Right lobe of liver (tissue), 4 donors: ENCODE results near the gene APOBEC4.

ENCODE experiments used
- POLR2A ChIP-seq: fragments of 450-650 bp; IDR thresholded peaks from one replicate; pipeline ENCODE4 v1.6.1; 2017; ENCODE audit warnings: antibody characterized with exemption, mild to moderate bottlenecking
- TF ChIP-seq, protein P1 (sequence below), 4 donors: fragments of 200-600 bp in 3 of 4; fragments of 450-650 bp in 1 of 4; IDR thresholded peaks; one replicate each; pipeline versions ENCODE4 v1.5.1 to v1.8.0; 2016 to 2022; ENCODE audit warnings: antibody characterized with exemption in 4 of 4, mild to moderate bottlenecking in 2 of 4
- donor health status: DM: no; HTN: no; CAD: no.
- donor health status: DM: no; HTN: no; CAD: no.
- donor health status: DM: no; HTN: yes; CAD: no.

DNA sequence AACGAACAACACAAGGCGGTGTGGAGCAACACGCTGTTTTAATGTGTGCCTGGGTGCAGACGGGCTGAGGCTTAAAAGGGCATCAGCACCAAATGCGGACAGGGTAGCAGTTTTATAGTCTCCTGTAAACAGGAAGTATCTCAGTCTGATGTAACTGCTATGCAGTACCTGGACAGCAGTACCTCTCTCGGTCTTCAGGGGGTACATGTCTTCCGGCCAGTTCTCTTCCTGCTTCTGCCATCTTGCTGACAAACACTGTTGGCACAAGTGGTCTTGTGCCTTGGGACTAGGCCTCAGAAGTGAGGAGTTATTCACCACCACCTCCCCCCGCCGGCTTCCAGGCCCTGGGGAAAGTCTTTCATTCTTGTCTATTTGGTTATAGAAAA, 49.7 kb upstream of the APOBEC4 start:
- TF ChIP-seq POLR2A = no peak
- TF ChIP-seq, protein P1, sequence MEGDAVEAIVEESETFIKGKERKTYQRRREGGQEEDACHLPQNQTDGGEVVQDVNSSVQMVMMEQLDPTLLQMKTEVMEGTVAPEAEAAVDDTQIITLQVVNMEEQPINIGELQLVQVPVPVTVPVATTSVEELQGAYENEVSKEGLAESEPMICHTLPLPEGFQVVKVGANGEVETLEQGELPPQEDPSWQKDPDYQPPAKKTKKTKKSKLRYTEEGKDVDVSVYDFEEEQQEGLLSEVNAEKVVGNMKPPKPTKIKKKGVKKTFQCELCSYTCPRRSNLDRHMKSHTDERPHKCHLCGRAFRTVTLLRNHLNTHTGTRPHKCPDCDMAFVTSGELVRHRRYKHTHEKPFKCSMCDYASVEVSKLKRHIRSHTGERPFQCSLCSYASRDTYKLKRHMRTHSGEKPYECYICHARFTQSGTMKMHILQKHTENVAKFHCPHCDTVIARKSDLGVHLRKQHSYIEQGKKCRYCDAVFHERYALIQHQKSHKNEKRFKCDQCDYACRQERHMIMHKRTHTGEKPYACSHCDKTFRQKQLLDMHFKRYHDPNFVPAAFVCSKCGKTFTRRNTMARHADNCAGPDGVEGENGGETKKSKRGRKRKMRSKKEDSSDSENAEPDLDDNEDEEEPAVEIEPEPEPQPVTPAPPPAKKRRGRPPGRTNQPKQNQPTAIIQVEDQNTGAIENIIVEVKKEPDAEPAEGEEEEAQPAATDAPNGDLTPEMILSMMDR (IDR thresholded peaks at IDR 0.05) = no peak
